ENCODE results near the gene ZMAT5.

Gene ZMAT5

GRCh38 chr22:29695129-29695926 is 71.5 kb downstream of the ZMAT5 start:
- intact Hi-C loops (cut with micrococcal nuclease), result no loop called here

GRCh38 chr22:29693671-29694070 is 73.1 kb downstream of the ZMAT5 start:
- Mint-ChIP-seq H3K4me3 (no peak overlapping the region), H3K27ac (no peak overlapping the region), H3K27me3 (no peaks in the 10 kb centered on the region), H3K9me3 (no peaks in the 10 kb centered on the region), H3K4me1 (ENCODE audit: low read depth) (no peaks in the 10 kb centered on the region), H3K36me3 (ENCODE audit: low read depth) (peaks cover 93% of the 10 kb centered on the region)
- intact Hi-C loops (cut with micrococcal nuclease), result no loop called here

More at GRCh38 chr22:29695129-29695926, 71.5 kb downstream of the ZMAT5 start:
- Mint-ChIP-seq H3K36me3 (ENCODE audit: low read depth) (peaks cover 80% of the 10 kb centered on the region), H3K4me1 (ENCODE audit: low read depth) (no peaks in the 10 kb centered on the region), H3K4me3 (no peak overlapping the region), H3K27ac (no peak overlapping the region), H3K9me3 (no peaks in the 10 kb centered on the region), H3K27me3 (no peaks in the 10 kb centered on the region)

- H3K9me3 Mint-ChIP-seq, result no peaks in the 10 kb centered on the region
- no peaks in the 10 kb centered on the region for H3K27me3 Mint-ChIP-seq
- H3K4me3 Mint-ChIP-seq, result no peak overlapping the region
- H3K36me3 Mint-ChIP-seq (ENCODE audit: low read depth), result peaks cover 95% of the 10 kb centered on the region
- intact Hi-C loops (cut with micrococcal nuclease), result no loop called here
- H3K4me1 Mint-ChIP-seq (ENCODE audit: low read depth), result no peaks in the 10 kb centered on the region
- no peak overlapping the region for H3K27ac Mint-ChIP-seq
Observed at GRCh38 chr22:29693161-29693560, 73.6 kb downstream of the ZMAT5 start.

- Mint-ChIP-seq H3K9me3 (no peaks in the 10 kb centered on the region), H3K4me3 (no peak overlapping the region), H3K27ac (no peak overlapping the region), H3K36me3 (ENCODE audit: low read depth) (peaks cover 94% of the 10 kb centered on the region), H3K27me3 (no peaks in the 10 kb centered on the region), H3K4me1 (ENCODE audit: low read depth) (no peaks in the 10 kb centered on the region)
- intact Hi-C loops (cut with micrococcal nuclease), result no loop called here
Observed at GRCh38 chr22:29692327-29692640, 74.5 kb downstream of the ZMAT5 start.

GRCh38 chr22:29691636-29692326 is 75.0 kb downstream of the ZMAT5 start:
- H3K4me1 Mint-ChIP-seq (ENCODE audit: low read depth), result no peaks in the 10 kb centered on the region

GRCh38 chr22:29690476-29690875 is 76.3 kb downstream of the ZMAT5 start:
- intact Hi-C loops (cut with micrococcal nuclease), result loop anchor here (2.0 kb wide), 1 partner anchor 398 kb away; no protein-coding TSS in a partner anchor
- Mint-ChIP-seq H3K9me3 (no peaks in the 10 kb centered on the region), H3K36me3 (ENCODE audit: low read depth) (peaks cover 94% of the 10 kb centered on the region), H3K27me3 (no peaks in the 10 kb centered on the region), H3K27ac (no peak overlapping the region), H3K4me3 (no peak overlapping the region), H3K4me1 (ENCODE audit: low read depth) (no peaks in the 10 kb centered on the region)

More at GRCh38 chr22:29691636-29692326, 75.0 kb downstream of the ZMAT5 start:
- no peak overlapping the region for H3K27ac Mint-ChIP-seq
- peaks cover 94% of the 10 kb centered on the region for H3K36me3 Mint-ChIP-seq (ENCODE audit: low read depth)
- H3K9me3 Mint-ChIP-seq, result no peaks in the 10 kb centered on the region
- intact Hi-C loops (cut with micrococcal nuclease), result loop anchor here (2.0 kb wide), 1 partner anchor 397 kb away; no protein-coding TSS in a partner anchor
- no peaks in the 10 kb centered on the region for H3K27me3 Mint-ChIP-seq
- H3K4me3 Mint-ChIP-seq, result no peak overlapping the region

GRCh38 chr22:29689880-29690213 is 77.0 kb downstream of the ZMAT5 start:
- H3K4me3 Mint-ChIP-seq, result no peak overlapping the region
- intact Hi-C loops (cut with micrococcal nuclease), result loop anchor here (2.0 to 10.0 kb wide), 2 partner anchors 315 to 399 kb away; no protein-coding TSS in a partner anchor
- H3K36me3 Mint-ChIP-seq (ENCODE audit: low read depth), result peaks cover 94% of the 10 kb centered on the region
- H3K9me3 Mint-ChIP-seq, result no peaks in the 10 kb centered on the region
- H3K27ac Mint-ChIP-seq, result no peak overlapping the region
- H3K4me1 Mint-ChIP-seq (ENCODE audit: low read depth), result no peaks in the 10 kb centered on the region
- no peaks in the 10 kb centered on the region for H3K27me3 Mint-ChIP-seq

- intact Hi-C loops (cut with micrococcal nuclease), result loop anchor here (10.0 kb wide), 1 partner anchor 315 kb away; no protein-coding TSS in a partner anchor
- H3K27me3 Mint-ChIP-seq, result no peaks in the 10 kb centered on the region
- H3K4me3 Mint-ChIP-seq, result no peak overlapping the region
- H3K36me3 Mint-ChIP-seq (ENCODE audit: low read depth), result peaks cover 94% of the 10 kb centered on the region
- H3K9me3 Mint-ChIP-seq, result no peaks in the 10 kb centered on the region
- no peaks in the 10 kb centered on the region for H3K4me1 Mint-ChIP-seq (ENCODE audit: low read depth)
- no peak overlapping the region for H3K27ac Mint-ChIP-seq
Observed at GRCh38 chr22:29689206-29689879, 77.5 kb downstream of the ZMAT5 start.

GRCh38 chr22:29684244-29684643 is 82.6 kb downstream of the ZMAT5 start:
- Mint-ChIP-seq H3K4me3 (no peak overlapping the region), H3K9me3 (no peaks in the 10 kb centered on the region), H3K27me3 (no peaks in the 10 kb centered on the region), H3K4me1 (ENCODE audit: low read depth) (no peaks in the 10 kb centered on the region), H3K36me3 (ENCODE audit: low read depth) (peaks cover 95% of the 10 kb centered on the region), H3K27ac (no peak overlapping the region)
- intact Hi-C loops (cut with micrococcal nuclease), result loop anchor here (10.0 kb wide), 1 partner anchor 321 kb away; no protein-coding TSS in a partner anchor

GRCh38 chr22:29683536-29683935 is 83.3 kb downstream of the ZMAT5 start:
- Mint-ChIP-seq H3K4me3 (no peak overlapping the region), H3K27ac (no peak overlapping the region), H3K36me3 (ENCODE audit: low read depth) (peaks cover 99% of the 10 kb centered on the region), H3K9me3 (no peaks in the 10 kb centered on the region), H3K27me3 (no peaks in the 10 kb centered on the region), H3K4me1 (ENCODE audit: low read depth) (no peaks in the 10 kb centered on the region)
- intact Hi-C loops (cut with micrococcal nuclease), result loop anchor here (10.0 kb wide), 1 partner anchor 321 kb away; no protein-coding TSS in a partner anchor

Data from dendritic cell treated with granulocyte-macrophage colony-stimulating factor and Interleukin-4, amounts not matched to agents 40 ng/mL and 50 ng/mL, for 4 days (primary cell).